ENCODE results near the gene SLC6A19.
"Not testable (repeated sequence)": the region's sequence is repeated elsewhere in the genome, so short reads cannot be mapped to it uniquely, and the experiment has no call there.

Gene SLC6A19

GRCh38 chr5:1264211-1264610 is 62.8 kb downstream of the SLC6A19 start:
- DNase-seq (ENCODE audit: low spot score) (no peak), FAIRE-seq (no peak)

- DNase-seq (ENCODE audit: low spot score), result no peak
These were observed 63.6 kb downstream of the SLC6A19 start for GRCh38 chr5:1265026-1265425.

DNA sequence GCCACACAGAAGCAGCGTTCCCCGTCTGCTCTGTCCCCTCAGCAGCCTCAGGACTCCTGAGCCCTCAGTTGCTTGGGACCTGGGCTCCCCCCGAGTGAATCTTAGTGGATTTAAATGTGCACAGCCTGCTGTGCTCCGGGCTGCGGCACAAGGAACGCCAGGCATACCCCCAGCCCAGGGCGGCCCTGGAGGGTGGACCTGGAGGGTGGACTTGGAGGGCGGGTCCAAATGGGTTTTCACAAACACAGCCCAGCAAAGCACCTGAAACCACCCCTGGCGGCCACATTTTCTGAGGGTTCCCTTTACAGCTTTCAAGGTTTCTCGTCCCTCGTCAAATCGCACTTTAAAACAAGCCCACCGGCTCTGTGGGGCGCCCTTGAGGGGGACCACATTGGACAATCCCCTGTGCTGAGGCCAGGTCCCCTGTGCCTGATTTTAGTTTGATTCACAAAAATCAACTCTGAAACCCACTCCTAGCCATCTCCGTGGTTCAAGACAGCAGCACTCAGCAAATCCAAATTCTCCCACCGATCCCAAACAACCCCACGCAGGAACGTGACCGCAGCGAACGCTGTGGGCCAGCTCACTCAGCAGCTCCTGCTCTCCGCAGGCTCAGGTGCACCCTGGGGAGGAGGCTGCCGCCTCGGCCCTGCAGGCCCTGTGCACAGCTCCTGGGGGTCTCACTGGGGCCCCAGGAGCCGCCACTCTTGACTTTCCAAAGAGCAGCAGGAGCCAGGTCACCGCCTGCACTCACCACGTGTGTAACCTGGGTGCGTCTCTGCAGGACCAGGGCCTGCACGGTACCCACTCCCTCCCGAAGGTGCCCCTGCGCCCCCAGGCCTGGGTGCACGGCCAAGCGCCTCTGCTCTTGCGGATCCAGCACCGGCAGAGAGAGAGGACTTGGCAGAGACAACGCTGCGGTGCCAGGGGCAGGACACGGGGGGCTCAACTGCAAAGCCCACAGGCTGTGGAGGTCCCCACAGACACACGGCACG is 64.4 kb downstream of the SLC6A19 start:
- FAIRE-seq, result no peak
- DNase-seq (ENCODE audit: low spot score), result no peak

More at GRCh38 chr5:1265026-1265425, 63.6 kb downstream of the SLC6A19 start:
- FAIRE-seq, result no peak

DNA sequence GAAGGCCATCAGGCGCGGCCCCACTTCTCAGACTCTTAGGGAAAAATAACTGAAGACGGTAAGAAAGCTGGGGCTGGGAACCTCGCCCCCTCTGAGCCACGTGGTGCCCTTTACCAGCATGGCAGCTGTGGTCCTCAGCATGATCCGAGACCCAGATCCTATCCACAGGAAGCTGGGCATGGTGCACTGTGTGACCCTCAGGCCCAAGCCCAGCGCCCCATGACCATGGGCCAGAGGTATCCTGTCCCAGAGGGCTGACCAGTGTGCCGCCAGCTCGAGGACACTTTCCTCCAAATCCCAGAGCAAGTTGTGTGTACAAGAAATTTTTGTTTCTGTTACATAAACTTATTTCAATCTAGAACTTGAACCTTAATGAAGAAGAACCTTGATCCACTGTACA is 65.4 kb downstream of the SLC6A19 start:
- FAIRE-seq (no peak), DNase-seq (ENCODE audit: low spot score) (no peak)

DNA sequence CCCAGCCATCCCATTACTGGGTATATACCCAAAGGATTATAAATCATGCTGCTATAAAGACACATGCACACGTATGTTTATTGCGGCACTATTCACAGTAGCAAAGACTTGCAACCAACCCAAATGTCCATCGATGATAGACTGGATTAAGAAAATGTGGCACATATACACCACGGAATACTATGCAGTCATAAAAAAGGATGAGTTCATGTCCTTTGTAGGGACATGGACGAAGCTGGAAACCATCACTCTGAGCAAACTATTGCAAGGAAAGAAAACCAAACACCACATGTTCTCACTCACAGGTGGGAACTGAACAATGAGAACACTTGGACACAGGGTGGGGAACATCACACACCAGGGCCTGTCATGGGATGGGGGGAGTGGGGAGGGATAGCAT is 66.1 kb downstream of the SLC6A19 start:
- not testable (repeated sequence) for FAIRE-seq; DNase-seq (ENCODE audit: low spot score)

- no peak for FAIRE-seq
- DNase-seq (ENCODE audit: low spot score), result no peak
These were observed 66.7 kb downstream of the SLC6A19 start for GRCh38 chr5:1268056-1268455.

DNA sequence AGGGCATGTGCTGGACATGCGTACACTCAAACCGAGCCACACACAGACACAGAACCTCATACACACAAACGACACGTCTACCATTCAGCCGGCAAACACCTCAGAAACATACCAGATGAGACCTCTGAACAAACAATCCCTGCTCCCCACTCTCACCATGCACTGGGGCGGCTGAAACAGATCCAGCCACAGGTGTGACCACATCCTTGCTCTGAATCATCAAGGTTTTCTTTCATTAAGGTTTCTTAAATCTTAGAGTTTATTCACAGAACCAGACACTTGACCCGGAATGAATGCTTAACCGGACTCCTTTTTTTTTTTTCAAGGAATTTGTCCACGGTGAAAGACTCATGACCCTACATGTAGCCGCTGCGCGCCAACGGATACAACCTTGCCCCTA is 67.3 kb downstream of the SLC6A19 start:
- no peak for DNase-seq (ENCODE audit: low spot score)
- FAIRE-seq, result no peak

DNA sequence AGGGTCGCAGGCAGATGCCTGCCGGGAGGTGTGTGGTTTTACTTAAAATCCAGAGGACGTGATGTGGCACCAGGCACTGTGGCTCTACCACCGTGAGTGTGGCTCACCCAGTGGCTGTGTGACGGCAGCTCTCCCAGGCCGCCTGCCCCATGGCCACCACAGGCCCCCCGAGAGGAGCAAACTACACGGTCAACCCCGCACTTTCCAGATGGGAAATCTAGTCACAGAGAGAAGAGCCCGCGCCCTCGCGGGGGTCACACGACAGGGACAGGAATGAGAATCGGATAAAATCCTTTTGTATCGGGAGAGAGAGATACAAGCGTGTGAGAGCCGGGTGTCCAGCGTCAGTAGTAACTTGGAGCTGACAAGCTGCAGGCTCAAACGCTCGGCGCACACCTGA is 69.0 kb downstream of the SLC6A19 start:
- DNase-seq (ENCODE audit: low spot score) (no peak), FAIRE-seq (no peak)

DNA sequence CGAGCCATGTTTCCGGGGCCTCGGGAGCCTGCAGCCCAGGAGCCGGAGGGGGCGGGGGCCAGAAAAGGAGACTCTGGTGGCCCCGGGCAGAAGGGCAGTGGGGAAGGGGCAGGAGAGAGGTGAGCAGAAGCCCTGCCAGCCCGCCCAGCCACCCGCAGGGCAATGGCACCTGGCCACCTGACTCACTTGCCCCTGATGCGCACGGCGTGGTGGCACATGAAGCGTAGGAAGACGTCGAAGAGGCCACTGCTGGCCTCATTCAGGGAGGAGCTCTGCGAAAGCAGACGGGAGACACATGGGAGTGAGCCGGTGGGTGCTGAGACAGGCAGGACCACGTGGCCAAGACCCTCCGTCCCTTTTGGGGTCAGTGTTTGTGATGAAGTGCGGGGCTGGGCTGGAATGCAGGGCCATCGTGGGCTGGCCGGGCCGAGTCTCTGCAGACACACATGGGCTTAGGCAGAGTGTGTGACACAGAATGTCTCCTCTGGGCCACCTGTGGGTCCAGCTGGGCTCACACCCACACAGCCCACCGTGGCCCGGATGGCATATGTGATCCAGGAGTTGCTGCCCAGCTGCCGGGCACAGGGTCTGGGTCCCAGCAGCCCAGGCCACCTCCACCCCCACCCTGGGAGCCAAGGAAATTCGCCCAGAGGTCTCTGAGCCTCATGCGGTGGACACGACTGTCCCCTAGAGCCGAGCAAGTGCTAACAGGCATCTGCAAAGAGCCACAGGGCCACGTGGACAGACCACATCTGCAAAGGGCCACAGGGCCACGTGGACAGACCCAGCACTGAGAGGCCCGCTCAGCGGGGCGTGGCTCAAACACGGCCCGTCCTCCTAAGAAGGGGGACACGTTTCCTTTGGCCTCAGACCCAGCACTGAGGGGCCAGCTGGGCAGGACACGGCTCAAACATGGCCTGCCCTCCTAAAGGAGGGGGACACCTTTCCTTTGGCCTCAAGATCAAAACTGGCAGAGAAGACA is 69.8 kb downstream of the SLC6A19 start:
- no peak for FAIRE-seq

DNA sequence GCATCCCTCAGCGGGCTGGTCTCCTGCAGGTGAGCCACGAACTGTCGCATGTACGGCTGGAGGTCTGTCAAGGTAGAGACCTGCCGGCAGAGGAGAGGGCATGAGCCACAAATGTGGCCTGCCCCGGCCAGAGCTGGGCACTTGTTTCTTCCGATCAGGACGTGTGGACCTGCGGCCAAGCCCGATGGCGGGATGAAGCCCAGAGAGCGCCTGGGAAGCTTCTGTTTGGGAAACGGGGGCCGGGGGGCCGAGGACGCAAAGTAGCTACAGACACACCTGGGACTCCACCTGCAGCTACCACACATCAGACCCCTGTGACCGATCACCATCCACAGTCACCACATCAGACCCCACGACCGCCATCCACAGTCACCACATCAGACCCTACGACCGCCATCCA is 70.8 kb downstream of the SLC6A19 start:
- no peak for DNase-seq (ENCODE audit: low spot score)
- FAIRE-seq, result no peak

More for the DNA sequence above, 69.8 kb downstream of the SLC6A19 start:
- DNase-seq (ENCODE audit: low spot score), result no peak

- no peak for FAIRE-seq
- no peak for DNase-seq (ENCODE audit: low spot score)
These were observed 72.3 kb downstream of the SLC6A19 start for GRCh38 chr5:1273745-1274144.

GRCh38 chr5:1274471-1274870 is 73.1 kb downstream of the SLC6A19 start:
- no peak for DNase-seq (ENCODE audit: low spot score)
- no peak for FAIRE-seq
